ENCODE measurements around the gene NACC1.

- no peak for TF ChIP-seq POLR2A (IDR thresholded peaks at IDR 0.05)
- no peak for TF ChIP-seq CTCF (IDR thresholded peaks at IDR 0.05)
Observed at GRCh38 chr19:13164343-13165161, 46.5 kb downstream of the NACC1 start.
